GM12801 (cell line): ENCODE measurements around the gene NCR3LG1.

ENCODE experiments used
- CTCF ChIP-seq: IDR thresholded peaks from one replicate; pipeline ENCODE4 v1.5.1; 2011; ENCODE audit warnings: control low read depth; ENCODE audit not compliant: insufficient read length; ENCODE audit errors: extremely low read depth

NCR3LG1 gene

GRCh38 chr11:17403980-17404759, 52.6 kb downstream of the NCR3LG1 start:
- TF ChIP-seq CTCF: no peak

- no peak for TF ChIP-seq CTCF
These were observed 53.8 kb downstream of the NCR3LG1 start for GRCh38 chr11:17405232-17406005.

- no peak for TF ChIP-seq CTCF
These were observed 54.6 kb downstream of the NCR3LG1 start for GRCh38 chr11:17406082-17406817.

GRCh38 chr11:17406818-17407149, 55.2 kb downstream of the NCR3LG1 start:
- no peak for TF ChIP-seq CTCF

GRCh38 chr11:17407575-17407974, 56.0 kb downstream of the NCR3LG1 start:
- TF ChIP-seq CTCF: no peak

- TF ChIP-seq CTCF: no peak
These were observed 56.4 kb downstream of the NCR3LG1 start for GRCh38 chr11:17408026-17408425.

GRCh38 chr11:17408641-17409040, 57.0 kb downstream of the NCR3LG1 start:
- TF ChIP-seq CTCF: no peak
